GM12878 (cell line): Measurements from ENCODE around the gene HSP90AB1. TPM values are rescaled to one million over a fixed set of nuclear protein-coding genes. Genes with fewer than 3 reads are reported as not detected.

Experiments used
- ATAC-seq: fragments of 200-7000 bp; cut with Tn5 transposase; 3 replicates; pipeline ENCODE4 v1.9.1; 2020; ENCODE audit warnings: mild to moderate bottlenecking, moderate library complexity
- BruUV-seq: library from RNA; stranded (reverse); fragments of 400-500 nt; replicated peaks from 2 replicates; lab custom pipeline; 2021; lab: Mats Ljungman, UMichigan
- CTCF ChIA-PET: fragments of 300-600 bp; sonication (Branson Sonifier 250); formaldehyde crosslinking; extraction: SDS; loops from one replicate; lab custom pipeline; 2021; ENCODE audit warnings: inconsistent platforms; lab: Yijun Ruan, JAX
- POLR2A ChIA-PET: fragments of 350-600 bp; formaldehyde crosslinking; extraction: SDS; loops from one replicate; lab custom pipeline; 2021; ENCODE audit warnings: inconsistent platforms; lab: Charles Lee
- RAD21 ChIA-PET: fragments of 300-600 bp; sonication (Branson Sonifier 250); formaldehyde crosslinking; loops from one replicate; lab custom pipeline; 2023; ENCODE audit warnings: antibody characterized with exemption; ENCODE audit not compliant: unreplicated experiment; lab: Charles Lee
- SMC1A ChIA-PET: fragments of 300-600 bp; sonication (Branson Sonifier 250); formaldehyde crosslinking; loops from one replicate; lab custom pipeline; 2023; ENCODE audit not compliant: unreplicated experiment, uncharacterized antibody; lab: Charles Lee
- DNase-seq: peaks from one replicate; pipeline ENCODE4 v3.0.0-alpha.2; 2011; ENCODE audit warnings: low read depth, low spot score
- FAIRE-seq: peaks from 3 replicates; lab custom pipeline; 2011; peaks lifted over from hg19 to GRCh38; lab: Jason Lieb, UNC
- H2AFZ ChIP-seq: 2 replicates; pipeline ENCODE4 v1.6.0; 2011; ENCODE audit warnings: low read depth, low read length, control low read depth; ENCODE audit not compliant: control insufficient read depth
- H3K27ac ChIP-seq: 2 replicates; pipeline ENCODE4 v1.5.1; 2011; ENCODE audit warnings: control low read depth; ENCODE audit not compliant: control insufficient read depth, insufficient read depth
- H3K27me3 ChIP-seq, 2 experiments: replicated peaks in 1 of 2; 2 replicates each; pipeline versions ENCODE4 v1.6.0 to v1.6.1; 2011; ENCODE audit warnings: low read length in 1 of 2; ENCODE audit not compliant: control insufficient read depth in 2 of 2, insufficient read depth in 2 of 2
- H3K36me3 ChIP-seq, 2 experiments: 2 replicates each; pipeline ENCODE4 v1.5.1; 2011; ENCODE audit warnings: low read length in 1 of 2; ENCODE audit not compliant: control insufficient read depth in 2 of 2, insufficient read depth in 2 of 2
- H3K4me1 ChIP-seq: 2 replicates; pipeline ENCODE4 v1.6.1; 2011; ENCODE audit warnings: mild to moderate bottlenecking, low read length, moderate library complexity, mixed read lengths; ENCODE audit not compliant: control insufficient read depth, insufficient read depth
- H3K4me2 ChIP-seq: 2 replicates; pipeline ENCODE4 v1.6.0; 2011; ENCODE audit warnings: control low read depth; ENCODE audit not compliant: control insufficient read depth, insufficient read depth
- H3K4me3 ChIP-seq: fragments of 200-600 bp; sonication (generic); 2 replicates; pipeline ENCODE4 v1.5.1; 2016
- H3K79me2 ChIP-seq: 2 replicates; pipeline ENCODE4 v1.6.0; 2011; ENCODE audit warnings: low read length; ENCODE audit not compliant: control insufficient read depth, insufficient read depth
- H3K9ac ChIP-seq: 2 replicates; pipeline ENCODE4 v1.8.0; 2011; ENCODE audit warnings: low read length, control low read depth, mixed read lengths; ENCODE audit not compliant: control insufficient read depth, insufficient read depth
- H3K9me3 ChIP-seq: replicated peaks from 3 replicates; pipeline ENCODE4 v1.5.1; 2011; ENCODE audit warnings: mild to moderate bottlenecking, low read length; ENCODE audit not compliant: control insufficient read depth, insufficient read depth
- H4K20me1 ChIP-seq: 2 replicates; pipeline ENCODE4 v1.6.0; 2011; ENCODE audit not compliant: control insufficient read depth, insufficient read depth
- CTCF ChIP-seq, 3 experiments: IDR thresholded peaks in 2 of 3; conservative IDR thresholded peaks in 1 of 3; 2 replicates each; pipeline ENCODE4 v1.5.1; 2011; ENCODE audit warnings: low read depth in 3 of 3, low read length in 3 of 3, mild to moderate bottlenecking in 3 of 3, control low read depth in 2 of 3, moderate library complexity in 2 of 3, inconsistent platforms in 1 of 3, mixed read lengths in 1 of 3; ENCODE audit not compliant: control insufficient read depth in 2 of 3, insufficient read depth in 1 of 3; ENCODE audit errors: extremely low read depth in 1 of 3
- JUNB ChIP-seq: IDR thresholded peaks from 2 replicates; pipeline ENCODE4 v1.6.1; 2016; ENCODE audit warnings: antibody characterized with exemption, mild to moderate bottlenecking
- POLR2AphosphoS2 ChIP-seq: IDR thresholded peaks from 2 replicates; pipeline ENCODE4 v1.6.1; 2011; ENCODE audit warnings: low read depth, mild to moderate bottlenecking, low read length, improper control_type of control experiment, moderate library complexity
- POLR2AphosphoS5 ChIP-seq: IDR thresholded peaks from 2 replicates; pipeline ENCODE4 v1.6.1; 2011; ENCODE audit warnings: mild to moderate bottlenecking, low read length, inconsistent platforms
- SIX5 ChIP-seq: IDR thresholded peaks from 2 replicates; pipeline ENCODE4 v1.6.1; 2011; ENCODE audit warnings: mild to moderate bottlenecking, low read depth, low read length, moderate library complexity; ENCODE audit not compliant: severe bottlenecking
- SMC3 ChIP-seq: IDR thresholded peaks from 2 replicates; pipeline ENCODE4 v1.6.1; 2011; ENCODE audit warnings: low read length, improper control_type of control experiment, borderline replicate concordance
- ZBED1 ChIP-seq: IDR thresholded peaks from 2 replicates; pipeline ENCODE4 v1.6.1; 2016; ENCODE audit warnings: borderline replicate concordance
- WGBS: methylation state at CpG from one replicate; pipeline ENCODE4 v1.1.6; 2016; ENCODE audit warnings: low lambda C conversion rate; ENCODE audit not compliant: insufficient replicate concordance, insufficient coverage; ENCODE audit errors: missing lambda C conversion rate; 5-methylcytosine and 5-hydroxymethylcytosine counted together
- in situ Hi-C: fragments of 300-500 bp; cut with MboI; formaldehyde crosslinking; loops from 9 replicates; pipeline ENCODE4 v1.14.3; 2018; ENCODE audit warnings: mixed read lengths
- intact Hi-C: fragments of 100-400 bp; cut with micrococcal nuclease; formaldehyde crosslinking; loops from one replicate; pipeline ENCODE4 v1.14.2; 2022; ENCODE audit not compliant: unreplicated experiment
- polyA plus RNA-seq, 11 experiments: library from polyadenylated mRNA; depleted of rRNA in 4 of 11; unstranded in 6 of 11; stranded (reverse) in 5 of 11; fragments of >200 nt; fragmentation: Nextera tagmentation in 4 of 11; fragmentation: Illumina TruSeq in 1 of 11; extraction: Ambion mirVana in 4 of 11; extraction: Trizol in 1 of 11; gene quantifications; 1 replicate in 1 of 11; 2 replicates in 10 of 11; pipeline versions ENCODE4 v1.2.1 to v1.2.3, GENCODE V29; 2011 to 2016; ENCODE audit warnings: inconsistent platforms in 2 of 11, missing spikeins in 2 of 11, low read depth in 1 of 11
- total RNA-seq, 4 experiments: library from RNA; depleted of rRNA in 3 of 4; stranded (reverse); fragments of >200 nt in 3 of 4; fragmentation: Illumina TruSeq in 1 of 4; extraction: Trizol in 1 of 4; gene quantifications; 2 replicates each; pipeline versions ENCODE4 v1.2.1 to v1.2.3, GENCODE V29; 2013 to 2021

Gene HSP90AB1
- total and polyA plus RNA-seq, 10 of the 15 experiments (the other 5 are each of a cell fraction or from before 2014, with no cell fraction given): 988 to 1,682 (median 1,146) TPM

- ChIA-PET POLR2A (interaction anchor here (0.5 to 4.8 kb wide), 4 partner anchors 10 to 186 kb away, joined by 3 to 18 read pairs (median 4); no protein-coding TSS in a partner anchor), CTCF (interaction anchor here (0.7 to 5.0 kb wide), 17 partner anchors 9 to 155 kb away, joined by 3 to 45 read pairs (median 5); partner anchors contain the start of gene SLC29A1), SMC1A (interaction anchor here (0.7 to 2.0 kb wide), 7 partner anchors 9 to 80 kb away, joined by 3 to 7 read pairs (median 5); no protein-coding TSS in a partner anchor), RAD21 (interaction anchor here (0.7 to 1.5 kb wide), 4 partner anchors 9 to 157 kb away, joined by 3 to 4 read pairs (median 3); no protein-coding TSS in a partner anchor)
- peak; percentile 26 for ATAC-seq
- peaks cover 15% of the 10 kb centered on the region; the same call in 1 of the 2 replicates for H4K20me1 ChIP-seq
- intact Hi-C loops (no loop called here), in situ Hi-C loops (no loop called here)
- TSS peak; percentile 35 for BruUV-seq
- H3K9me3 ChIP-seq: no peaks in the 10 kb centered on the region
- 52% methylated on average over 10 of the region's 10 CpGs for WGBS
- H3K4me3 ChIP-seq: 0 out of 2 replicates have a peak overlapping the region, but pooled peaks have one; percentile 30
- peak overlapping the region; percentile 19 for H3K4me2 ChIP-seq
- no peak overlapping the region for H3K27ac ChIP-seq
- peaks cover 85% of the 10 kb centered on the region for H3K79me2 ChIP-seq
- DNase-seq: no peak
- peaks cover 39 to 50% of the 10 kb centered on the region in 2 experiments for H3K36me3 ChIP-seq
- TF ChIP-seq SIX5 (no peak), CTCF (IDR thresholded peaks at IDR 0.05 in 2 of 3, conservative IDR thresholded peaks at IDR 0.05 in 1 of 3; ENCODE audit: control insufficient read depth in 2 of 3, extremely low read depth in 1 of 3, insufficient read depth in 1 of 3, low read depth in 3 of 3, low read length in 3 of 3) (peak; percentile 36 to 66 (median 49)), SMC3 (peak; percentile 37; the same call in 1 of the 2 replicates), JUNB (no peak), ZBED1 (peak; percentile 19; the same call in 1 of the 2 replicates), POLR2AphosphoS2 (peak; percentile 62; the same call in 1 of the 2 replicates), POLR2AphosphoS5 (peak; percentile 67; the same call in 1 of the 2 replicates)
- peaks cover 29% of the 10 kb centered on the region for H3K4me1 ChIP-seq
- no peak overlapping the region for H2AFZ ChIP-seq
- FAIRE-seq: peak; percentile 80
- H3K9ac ChIP-seq: no peak overlapping the region
- H3K27me3 ChIP-seq: no peaks in the 10 kb centered on the region
Observed at GRCh38 chr6:44253307-44254101, 6.6 kb downstream of the HSP90AB1 start.
